Immature natural killer cell (primary cell): ENCODE measurements around the gene MX2. TPM values are rescaled to one million over a fixed set of nuclear protein-coding genes. Genes with fewer than 3 reads are reported as not detected.

Source experiments
- DNase-seq, 3 donors: peaks; one replicate each; pipeline ENCODE4 v3.0.0; 2022; ENCODE audit warnings: mixed read lengths in 1 of 3
- H3K27ac Mint-ChIP-seq, 6 donors: one replicate each; pipeline ENCODE4 v1.8.0; 2020; ENCODE audit warnings: mixed read lengths in 6 of 6, mild to moderate bottlenecking in 5 of 6, inconsistent platforms in 4 of 6, moderate library complexity in 3 of 6
- H3K27me3 Mint-ChIP-seq, 3 donors: one replicate each; pipeline ENCODE4 v1.8.0; 2020 to 2021; ENCODE audit warnings: low read depth in 3 of 3, mild to moderate bottlenecking in 3 of 3, mixed read lengths in 3 of 3, moderate library complexity in 3 of 3, inconsistent platforms in 1 of 3
- H3K36me3 Mint-ChIP-seq, 3 donors: one replicate each; pipeline ENCODE4 v1.8.0; 2020; ENCODE audit warnings: mixed read lengths in 3 of 3, inconsistent platforms in 2 of 3, mild to moderate bottlenecking in 2 of 3
- H3K4me1 Mint-ChIP-seq, 2 donors: one replicate each; pipeline ENCODE4 v1.8.0; 2020; ENCODE audit warnings: inconsistent platforms in 2 of 2, mild to moderate bottlenecking in 2 of 2, mixed read lengths in 2 of 2, moderate library complexity in 1 of 2
- H3K4me3 Mint-ChIP-seq, 5 donors: one replicate each; pipeline ENCODE4 v1.8.0; 2020; ENCODE audit warnings: mild to moderate bottlenecking in 5 of 5, mixed read lengths in 5 of 5, inconsistent platforms in 3 of 5, moderate library complexity in 3 of 5
- H3K9me3 Mint-ChIP-seq, 6 donors: one replicate each; pipeline ENCODE4 v1.8.0; 2020; ENCODE audit warnings: mild to moderate bottlenecking in 6 of 6, mixed read lengths in 6 of 6, inconsistent platforms in 4 of 6, moderate library complexity in 3 of 6
- polyA plus RNA-seq, 3 donors: library from polyadenylated mRNA; unstranded; fragments of 300-500 nt; fragmentation: Illumina TruSeq; gene quantifications; one replicate each; pipeline ENCODE4 v1.2.3, GENCODE V29; 2021

The MX2 gene
- polyA plus RNA-seq, 3 donors from 2014 or later: 4.0 to 24.2 (median 11.1) TPM

DNA sequence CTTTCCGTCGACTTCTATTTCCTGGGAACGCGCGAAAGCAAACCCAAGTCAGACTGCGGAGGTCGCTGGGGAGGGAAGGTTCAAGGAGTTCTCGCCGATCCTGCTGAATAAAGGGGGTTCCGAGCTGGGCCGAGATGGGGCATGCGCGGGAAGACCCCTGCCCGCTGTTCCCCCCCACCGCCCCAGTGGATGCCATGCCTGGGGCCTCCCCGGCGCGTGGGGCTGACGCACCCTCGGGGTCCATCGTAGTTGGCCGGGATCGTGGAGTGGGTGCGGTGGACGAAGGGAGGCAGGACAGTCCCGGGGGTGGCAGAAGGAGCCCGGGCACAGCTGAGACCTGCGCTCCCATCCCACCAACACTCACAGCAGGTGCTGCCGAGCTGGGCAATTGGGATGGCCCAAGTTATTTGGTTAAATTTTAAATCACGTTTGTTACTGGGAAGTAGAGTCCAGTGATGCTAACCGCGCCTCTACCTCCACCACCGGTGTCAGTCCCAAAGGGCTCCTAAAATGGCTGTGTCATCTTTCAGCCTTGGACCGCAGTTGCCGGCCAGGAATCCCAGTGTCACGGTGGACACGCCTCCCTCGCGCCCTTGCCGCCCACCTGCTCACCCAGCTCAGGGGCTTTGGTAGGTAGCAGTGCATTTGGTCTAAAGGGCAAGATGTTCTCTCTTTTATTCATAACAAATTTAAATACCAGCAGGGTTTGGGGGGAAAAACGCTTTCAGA is 65.0 kb downstream of the MX2 start:
- Mint-ChIP-seq H3K4me3 (peak overlapping the region; percentile 94 to 97 (median 96)), H3K9me3 (no peaks in the 10 kb centered on the region), H3K36me3 (peaks cover 4 to 16% (median 15%) of the 10 kb centered on the region in 3 donors), H3K4me1 (peaks cover 16 to 28% of the 10 kb centered on the region in 2 donors), H3K27ac (peak overlapping the region in 4 of 6 donors; percentile 24 to 91 (median 55)), H3K27me3 (peaks cover 0 to 4% (median 2%) of the 10 kb centered on the region in 3 donors)
- no peak for DNase-seq

DNA sequence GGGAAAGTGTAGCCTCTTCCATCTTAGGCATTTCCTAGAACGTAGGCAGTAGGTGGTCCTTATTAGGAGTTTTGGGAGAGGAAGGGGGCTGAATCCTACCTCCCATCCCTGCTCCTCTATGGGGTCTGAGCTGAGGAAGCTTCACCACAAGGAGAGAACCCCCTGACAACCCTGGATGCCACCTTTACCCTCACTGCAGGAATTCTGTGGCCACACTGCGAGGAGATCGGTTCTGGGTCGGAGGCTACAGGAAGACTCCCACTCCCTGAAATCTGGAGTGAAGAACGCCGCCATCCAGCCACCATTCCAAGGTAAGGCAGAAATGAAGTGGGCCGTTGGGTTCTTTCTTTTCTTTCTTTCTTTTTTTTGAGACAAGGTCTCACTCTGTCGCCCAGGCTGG is 65.7 kb downstream of the MX2 start:
- no peaks in the 10 kb centered on the region for H3K9me3 Mint-ChIP-seq
- no peak for DNase-seq
- peaks cover 0 to 4% (median 4%) of the 10 kb centered on the region in 3 donors for H3K27me3 Mint-ChIP-seq
- H3K4me3 Mint-ChIP-seq: peak overlapping the region; percentile 94 to 97 (median 96)
- H3K36me3 Mint-ChIP-seq: peaks cover 5 to 23% (median 21%) of the 10 kb centered on the region in 3 donors
- H3K4me1 Mint-ChIP-seq: peaks cover 16 to 28% of the 10 kb centered on the region in 2 donors
- peak overlapping the region in 3 of 6 donors; percentile 6 to 30 (median 17) for H3K27ac Mint-ChIP-seq

DNA sequence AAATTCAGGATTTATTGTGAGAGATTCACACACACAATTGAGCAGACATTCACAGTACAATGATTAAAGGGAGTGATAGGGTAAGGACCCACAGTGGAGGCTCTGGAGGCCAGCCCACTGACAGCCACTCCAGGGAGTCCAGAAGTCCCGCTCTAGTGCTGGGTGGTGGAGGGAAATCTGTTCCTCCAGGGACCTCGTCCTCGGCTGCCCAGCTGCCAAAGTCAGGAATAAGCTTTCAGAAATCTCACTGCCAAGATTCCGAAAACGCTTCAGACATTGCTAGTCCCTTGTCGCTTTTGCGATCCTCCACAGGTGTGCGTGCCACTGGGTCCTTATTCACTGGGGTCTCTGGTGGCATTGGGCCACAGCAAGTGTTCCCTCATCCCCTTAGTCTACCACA is 66.5 kb downstream of the MX2 start:
- Mint-ChIP-seq H3K4me3 (peak overlapping the region in 3 of 5 donors; percentile 51 to 94 (median 60)), H3K36me3 (peaks cover 12 to 31% (median 28%) of the 10 kb centered on the region in 3 donors), H3K4me1 (peaks cover 16 to 28% of the 10 kb centered on the region in 2 donors), H3K27me3 (peaks cover 0 to 4% (median 4%) of the 10 kb centered on the region in 3 donors), H3K9me3 (no peaks in the 10 kb centered on the region), H3K27ac (peak overlapping the region in 2 of 6 donors; percentile 25 to 68)
- DNase-seq: no peak

DNA sequence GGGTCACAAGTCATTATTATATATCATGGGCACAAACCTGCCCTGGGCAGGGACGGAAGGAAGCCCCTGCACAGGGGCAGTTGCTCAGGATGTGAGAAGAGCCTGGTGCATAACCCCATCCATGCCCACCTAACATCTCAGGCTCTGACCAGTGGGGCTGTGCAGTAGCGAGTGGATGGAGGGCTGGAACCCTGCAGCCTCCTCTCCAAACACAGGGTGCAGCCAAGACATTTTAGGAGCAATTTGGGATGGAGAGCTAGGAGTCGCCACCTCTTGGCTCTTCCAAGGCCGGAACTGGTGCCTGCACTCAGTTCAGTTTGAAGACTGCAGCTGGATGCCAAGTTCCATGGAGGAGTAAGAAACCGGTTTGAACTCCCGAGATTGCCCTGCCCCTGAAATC is 67.0 kb downstream of the MX2 start:
- no peaks in the 10 kb centered on the region for H3K9me3 Mint-ChIP-seq
- peak overlapping the region in 1 of 5 donors; percentile 64 for H3K4me3 Mint-ChIP-seq
- DNase-seq: no peak
- peaks cover 0 to 4% (median 4%) of the 10 kb centered on the region in 3 donors for H3K27me3 Mint-ChIP-seq
- H3K27ac Mint-ChIP-seq: no peak overlapping the region
- peaks cover 16 to 28% of the 10 kb centered on the region in 2 donors for H3K4me1 Mint-ChIP-seq
- peaks cover 14 to 34% (median 34%) of the 10 kb centered on the region in 3 donors for H3K36me3 Mint-ChIP-seq

DNA sequence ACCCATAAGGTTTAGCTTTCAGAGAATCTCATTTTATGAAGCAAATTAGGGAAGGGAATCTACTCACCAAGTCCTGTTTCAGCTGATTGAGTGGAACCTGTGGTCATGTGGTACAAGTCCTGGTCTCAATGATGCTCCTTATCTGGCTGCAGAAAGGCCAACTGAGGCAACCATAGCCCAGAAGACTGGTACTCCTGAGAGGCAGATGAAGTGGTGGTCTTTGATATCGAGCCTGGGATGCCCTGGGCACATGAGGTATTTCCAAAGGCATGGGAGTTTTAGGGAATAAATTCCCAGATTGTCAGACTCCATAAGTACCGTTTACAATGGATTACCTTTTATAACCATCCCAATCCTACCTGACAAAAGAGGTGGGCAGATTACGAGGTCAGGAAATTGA is 67.5 kb downstream of the MX2 start:
- no peak overlapping the region for H3K4me3 Mint-ChIP-seq
- peaks cover 0 to 4% (median 4%) of the 10 kb centered on the region in 3 donors for H3K27me3 Mint-ChIP-seq
- H3K4me1 Mint-ChIP-seq: peaks cover 16 to 28% of the 10 kb centered on the region in 2 donors
- no peak for DNase-seq
- H3K27ac Mint-ChIP-seq: no peak overlapping the region
- no peaks in the 10 kb centered on the region for H3K9me3 Mint-ChIP-seq
- H3K36me3 Mint-ChIP-seq: peaks cover 16 to 38% (median 37%) of the 10 kb centered on the region in 3 donors

DNA sequence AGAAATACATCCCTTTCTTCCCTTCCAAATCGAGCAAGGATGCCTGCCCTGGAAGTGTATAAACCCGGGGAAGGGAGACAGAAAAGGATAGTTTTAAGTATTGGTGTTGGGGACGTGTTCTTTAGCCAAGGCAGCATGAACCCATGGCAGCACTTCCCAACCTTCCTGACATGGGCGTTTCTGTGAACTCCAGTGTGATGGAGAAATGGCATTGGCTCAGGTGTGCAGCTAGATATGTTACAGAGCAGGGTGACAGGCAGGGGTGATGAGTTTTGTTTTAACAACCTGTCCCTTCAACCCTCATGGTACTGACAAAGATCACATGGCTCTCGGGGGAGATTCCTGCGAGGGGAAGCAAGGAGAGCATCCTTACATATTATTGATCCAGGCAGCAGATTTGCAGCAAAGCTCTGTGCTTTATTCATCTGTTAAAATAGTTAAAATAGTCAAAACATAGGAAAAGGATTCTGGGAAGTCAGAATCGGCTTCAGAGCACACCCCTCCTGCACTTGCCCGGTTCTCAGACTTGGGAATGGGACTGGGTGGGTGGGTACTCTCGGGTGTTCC is 68.2 kb downstream of the MX2 start:
- no peak for DNase-seq
- H3K9me3 Mint-ChIP-seq: peaks cover 0 to 1% (median 0%) of the 10 kb centered on the region in 6 donors
- peaks cover 23 to 45% (median 44%) of the 10 kb centered on the region in 3 donors for H3K36me3 Mint-ChIP-seq
- peaks cover 0 to 4% (median 4%) of the 10 kb centered on the region in 3 donors for H3K27me3 Mint-ChIP-seq
- peak overlapping the region in 1 of 6 donors; percentile 11 for H3K27ac Mint-ChIP-seq
- H3K4me1 Mint-ChIP-seq: peaks cover 13 to 28% of the 10 kb centered on the region in 2 donors
- no peak overlapping the region for H3K4me3 Mint-ChIP-seq

DNA sequence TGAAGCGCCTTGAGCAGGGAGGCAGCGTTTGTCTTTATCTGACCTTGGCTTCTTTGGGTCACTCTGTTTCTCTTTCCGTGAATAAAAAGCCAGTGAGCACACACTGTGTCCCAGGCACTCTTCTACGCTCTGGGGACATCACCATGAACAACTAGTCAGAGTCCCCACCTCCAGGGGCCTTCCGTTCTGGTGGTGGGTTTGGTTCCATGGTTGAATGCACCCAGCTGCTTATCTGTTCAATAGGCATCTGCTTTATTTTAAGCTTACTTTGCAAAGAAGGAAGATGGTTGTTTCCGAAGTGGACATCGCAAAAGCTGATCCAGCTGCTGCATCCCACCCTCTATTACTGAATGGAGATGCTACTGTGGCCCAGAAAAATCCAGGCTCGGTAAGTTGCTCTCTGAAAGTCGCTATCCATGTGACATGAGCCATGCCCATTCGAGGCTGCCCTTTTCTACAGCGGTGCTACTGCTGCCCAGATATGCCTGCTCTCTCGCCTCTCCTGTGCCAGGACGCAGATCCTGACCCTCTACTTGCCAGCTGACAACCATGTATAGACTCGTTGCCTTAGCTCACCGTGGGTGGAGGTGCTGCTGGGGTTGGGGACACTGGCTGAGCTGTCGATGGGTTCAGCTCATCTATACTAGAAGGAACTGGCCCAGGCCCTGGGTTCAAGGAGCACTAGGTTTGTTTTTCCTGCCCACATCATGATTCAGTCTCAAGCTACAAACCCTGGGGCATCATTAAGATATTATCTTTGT is 70.1 kb downstream of the MX2 start:
- Mint-ChIP-seq H3K27ac (no peak overlapping the region), H3K4me3 (no peak overlapping the region), H3K4me1 (peaks cover 3 to 16% of the 10 kb centered on the region in 2 donors), H3K27me3 (peaks cover 0 to 2% (median 0%) of the 10 kb centered on the region in 3 donors), H3K36me3 (peaks cover 38 to 64% (median 60%) of the 10 kb centered on the region in 3 donors), H3K9me3 (peaks cover 0 to 3% (median 0%) of the 10 kb centered on the region in 6 donors)
- DNase-seq: no peak

DNA sequence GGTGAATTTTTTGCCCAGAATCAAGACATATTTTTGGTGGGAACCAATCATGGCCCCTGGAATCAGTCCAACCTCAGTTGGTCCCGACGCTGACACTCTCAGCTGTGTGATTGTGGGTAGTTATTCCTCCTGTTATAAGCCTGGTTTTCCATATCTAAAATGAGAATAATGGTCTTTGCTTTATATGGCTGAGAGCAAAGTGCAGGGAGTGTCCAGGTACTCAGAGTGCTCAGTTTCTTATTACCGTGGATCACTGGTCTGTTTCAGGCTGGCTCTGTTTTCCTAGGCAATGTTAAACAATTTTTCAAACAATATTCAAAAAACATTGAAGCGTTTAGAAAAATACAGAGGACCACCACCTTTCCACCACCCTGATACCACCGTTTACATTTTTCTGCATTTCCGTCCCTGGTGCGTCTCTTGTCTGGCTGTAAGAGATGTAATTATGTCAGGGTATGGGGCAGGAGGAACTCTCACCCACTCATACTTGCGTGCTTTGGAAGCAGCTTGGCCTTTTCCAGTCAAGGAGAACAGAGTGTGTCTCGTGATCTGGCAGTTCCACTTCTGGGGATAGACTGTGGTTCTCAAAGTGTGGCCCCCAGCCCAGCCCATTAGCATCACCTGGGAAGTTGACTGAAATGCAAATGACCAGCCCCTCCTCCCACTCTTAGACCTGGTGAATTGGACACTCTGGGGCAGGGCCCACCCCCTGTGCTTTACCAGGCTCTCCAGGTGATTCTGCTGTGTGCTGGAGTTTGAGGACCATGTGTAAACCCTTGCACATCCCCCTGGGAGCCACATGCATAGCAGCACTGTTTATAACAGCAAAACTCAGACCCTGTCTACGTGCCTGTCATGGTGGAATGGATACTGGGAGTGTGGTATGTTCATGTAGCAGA is 71.0 kb downstream of the MX2 start:
- Mint-ChIP-seq H3K4me3 (no peak overlapping the region), H3K27ac (no peak overlapping the region), H3K4me1 (peaks cover 0 to 9% of the 10 kb centered on the region in 2 donors), H3K36me3 (peaks cover 39 to 71% (median 67%) of the 10 kb centered on the region in 3 donors), H3K27me3 (peaks cover 0 to 2% (median 2%) of the 10 kb centered on the region in 3 donors), H3K9me3 (peaks cover 0 to 3% (median 0%) of the 10 kb centered on the region in 6 donors)
- DNase-seq: no peak

DNA sequence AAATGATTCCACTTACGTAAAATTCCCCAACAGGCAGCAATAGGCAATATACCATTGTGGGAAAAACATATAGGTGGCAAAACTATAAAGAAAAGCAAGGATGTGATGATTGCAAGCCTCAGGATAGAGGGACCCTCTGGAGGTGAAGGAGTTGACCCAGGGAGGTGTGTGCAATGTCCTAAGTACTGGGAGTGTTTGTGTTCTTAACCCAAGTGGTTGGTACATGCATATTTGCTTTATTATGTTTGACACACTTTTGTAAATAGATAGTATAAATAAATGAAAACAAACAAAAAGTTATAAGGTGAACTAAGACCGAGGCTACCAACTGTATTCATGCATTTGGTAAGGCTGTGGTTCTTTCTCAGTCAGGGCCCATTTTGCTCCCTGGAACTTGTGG is 71.7 kb downstream of the MX2 start:
- Mint-ChIP-seq H3K4me1 (peaks cover 0 to 1% of the 10 kb centered on the region in 2 donors), H3K27ac (peak overlapping the region in 1 of 6 donors; percentile 24), H3K9me3 (peaks cover 0 to 3% (median 0%) of the 10 kb centered on the region in 6 donors), H3K36me3 (peaks cover 39 to 74% (median 73%) of the 10 kb centered on the region in 3 donors), H3K27me3 (peaks cover 0 to 4% (median 2%) of the 10 kb centered on the region in 3 donors), H3K4me3 (no peak overlapping the region)
- DNase-seq: no peak

DNA sequence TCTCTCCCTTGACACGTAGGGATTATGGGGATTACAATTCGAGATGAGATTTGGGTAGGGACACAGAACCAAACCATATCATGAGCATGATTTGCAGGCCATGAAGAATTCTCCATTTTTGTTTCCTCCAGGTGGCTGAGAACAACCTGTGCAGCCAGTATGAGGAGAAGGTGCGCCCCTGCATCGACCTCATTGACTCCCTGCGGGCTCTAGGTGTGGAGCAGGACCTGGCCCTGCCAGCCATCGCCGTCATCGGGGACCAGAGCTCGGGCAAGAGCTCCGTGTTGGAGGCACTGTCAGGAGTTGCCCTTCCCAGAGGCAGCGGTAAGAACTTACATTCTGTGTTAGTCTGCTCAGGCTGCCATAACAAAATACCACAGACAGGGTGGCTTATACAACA is 73.9 kb downstream of the MX2 start:
- H3K36me3 Mint-ChIP-seq: peaks cover 35 to 81% (median 79%) of the 10 kb centered on the region in 3 donors
- no peak for DNase-seq
- no peak overlapping the region for H3K27ac Mint-ChIP-seq
- H3K27me3 Mint-ChIP-seq: peaks cover 0 to 4% (median 2%) of the 10 kb centered on the region in 3 donors
- H3K4me1 Mint-ChIP-seq: no peaks in the 10 kb centered on the region
- peaks cover 0 to 3% (median 0%) of the 10 kb centered on the region in 6 donors for H3K9me3 Mint-ChIP-seq
- no peak overlapping the region for H3K4me3 Mint-ChIP-seq

DNA sequence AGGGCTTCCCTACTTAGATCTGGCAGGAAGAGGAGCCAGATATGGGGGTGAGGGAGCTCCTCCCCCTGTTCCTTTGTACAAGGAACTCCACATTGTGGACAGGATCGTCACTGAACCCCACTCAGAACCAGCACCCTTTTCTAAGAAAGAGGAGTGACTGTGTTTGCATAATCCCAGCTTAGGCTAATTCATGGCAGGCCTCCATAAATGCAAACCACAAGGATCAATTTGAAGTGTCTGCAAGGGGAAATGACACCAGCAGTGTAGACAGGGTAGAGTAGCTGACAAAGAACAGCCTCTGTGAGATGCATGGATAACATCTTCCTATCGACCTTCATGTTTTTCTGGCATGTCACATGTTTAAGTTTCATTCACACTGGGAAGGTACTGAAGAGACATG is 75.9 kb downstream of the MX2 start:
- Mint-ChIP-seq H3K4me3 (no peak overlapping the region), H3K36me3 (peaks cover 48 to 79% (median 70%) of the 10 kb centered on the region in 3 donors), H3K9me3 (peaks cover 0 to 3% (median 0%) of the 10 kb centered on the region in 6 donors), H3K27ac (no peak overlapping the region), H3K4me1 (no peaks in the 10 kb centered on the region), H3K27me3 (peaks cover 0 to 4% (median 2%) of the 10 kb centered on the region in 3 donors)
- DNase-seq: no peak

DNA sequence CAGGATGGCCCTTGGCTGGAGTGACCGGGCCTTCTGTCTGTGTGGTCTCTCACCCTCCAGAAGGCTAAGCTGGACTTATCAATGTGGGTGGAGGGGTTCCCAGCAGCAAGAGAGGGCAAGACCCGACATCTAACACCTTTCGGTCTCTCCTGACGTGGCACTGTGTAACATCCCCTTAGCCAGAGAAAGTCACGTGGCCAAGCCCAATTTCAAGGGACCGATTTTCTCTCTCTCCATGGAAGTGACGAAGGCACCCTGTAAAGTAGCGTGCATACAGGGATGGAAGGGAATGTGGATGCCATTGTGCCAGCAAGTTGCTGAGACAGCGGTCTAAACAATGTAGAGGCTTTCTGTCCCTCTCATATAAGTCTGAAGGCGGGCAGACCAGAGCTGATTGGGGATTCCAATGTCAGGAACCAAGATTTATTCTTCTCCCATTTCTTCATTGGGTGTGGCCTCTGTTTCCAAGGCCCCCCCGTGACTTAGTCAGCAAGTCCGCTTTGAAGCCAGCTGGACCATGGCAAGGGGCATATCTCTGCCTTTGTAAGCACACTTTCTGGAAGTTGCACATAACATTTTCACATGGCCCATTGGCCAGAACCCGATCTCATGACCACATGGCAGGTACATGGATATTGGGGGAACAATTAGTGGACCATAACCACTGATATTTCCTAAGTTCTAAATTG is 76.7 kb downstream of the MX2 start:
- Mint-ChIP-seq H3K9me3 (peaks cover 0 to 3% (median 0%) of the 10 kb centered on the region in 6 donors), H3K4me3 (no peak overlapping the region), H3K27ac (no peak overlapping the region), H3K4me1 (no peaks in the 10 kb centered on the region), H3K27me3 (peaks cover 0 to 4% (median 2%) of the 10 kb centered on the region in 3 donors), H3K36me3 (peaks cover 48 to 79% (median 67%) of the 10 kb centered on the region in 3 donors)
- no peak for DNase-seq
